T follicular helper cell (primary cell): ENCODE data around the gene RAB7B.

Source experiments
- DNase-seq: peaks from one replicate; pipeline ENCODE4 v3.0.0-alpha.2; 2020; ENCODE audit warnings: low read depth

Gene RAB7B

DNA sequence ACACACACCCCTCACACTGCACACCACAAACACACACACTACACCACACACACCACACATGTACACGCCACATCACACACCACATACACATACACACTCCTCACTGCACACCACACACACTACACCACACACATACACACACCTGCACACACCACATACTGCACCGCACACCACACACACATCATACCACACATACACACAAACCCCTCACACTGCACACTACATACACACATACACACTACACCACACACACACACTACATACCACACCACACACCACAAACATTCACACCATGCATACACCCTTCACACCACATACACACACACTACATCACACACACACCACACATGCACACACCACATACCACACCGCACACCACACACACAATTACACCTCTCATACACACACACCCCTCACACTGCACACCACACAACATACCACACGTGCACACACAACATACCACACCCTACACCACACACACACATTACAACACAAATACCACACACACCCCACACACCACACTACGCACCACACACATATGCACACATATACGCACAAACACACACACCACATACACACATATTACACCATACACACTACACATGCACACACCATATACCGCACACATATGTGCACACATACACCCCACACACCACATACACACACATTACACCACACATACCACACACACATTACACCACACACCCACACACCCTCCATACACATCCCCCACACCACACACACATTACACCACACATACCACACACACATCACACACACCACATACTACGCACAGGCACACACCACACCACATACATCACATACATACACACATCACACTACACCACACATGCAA, 29.6 kb downstream of the RAB7B start:
- no peak for DNase-seq

DNA sequence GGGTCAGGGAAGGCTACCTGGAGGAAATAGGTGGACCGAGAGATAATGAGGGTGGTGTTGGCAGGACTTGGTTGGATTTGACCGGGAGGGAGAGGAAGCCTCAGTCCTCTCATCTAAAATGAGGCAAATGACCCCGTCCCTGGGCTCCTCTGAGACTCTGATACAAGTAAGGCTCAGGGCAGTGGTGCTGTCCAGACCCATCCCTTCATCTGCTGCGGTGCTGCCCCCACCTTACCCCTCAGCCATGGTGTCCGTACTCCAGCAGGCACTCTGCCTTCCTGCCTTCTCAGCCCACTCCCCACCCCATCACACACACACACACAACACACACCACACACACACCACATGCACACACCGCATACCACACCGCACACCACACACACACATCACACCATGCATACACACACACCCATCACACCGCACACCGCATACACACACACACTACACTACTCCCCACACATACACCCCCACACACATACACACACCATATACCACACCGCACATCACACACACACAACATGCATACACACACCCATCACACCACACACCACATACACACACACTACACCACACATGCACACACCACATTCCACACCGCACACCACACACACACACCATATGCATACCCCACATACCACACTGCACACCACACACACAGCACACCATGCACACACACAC, 30.6 kb downstream of the RAB7B start:
- no peak for DNase-seq

DNA sequence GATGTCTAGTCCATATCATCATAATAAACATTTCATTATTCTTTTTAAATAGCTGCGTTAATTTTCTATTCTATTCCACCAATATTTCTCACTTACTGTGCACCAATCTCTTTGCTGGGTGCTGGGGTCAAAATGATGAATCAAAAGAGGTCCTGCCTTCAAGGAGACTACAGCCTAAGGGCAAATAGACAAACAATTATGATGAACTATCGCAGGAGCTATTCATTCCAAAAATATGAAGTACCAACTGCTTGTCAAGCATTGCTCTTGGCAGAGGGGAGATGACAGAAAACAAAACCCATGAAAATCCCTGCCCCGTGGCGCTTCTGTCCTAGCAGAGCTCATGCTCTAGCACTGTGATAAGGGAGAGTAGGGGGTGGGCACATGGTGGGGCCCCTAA, 31.1 kb downstream of the RAB7B start:
- DNase-seq, result no peak

- DNase-seq, result no peak
Measured at GRCh38 chr1:205971082-205971481, 32.1 kb downstream of the RAB7B start.

DNA sequence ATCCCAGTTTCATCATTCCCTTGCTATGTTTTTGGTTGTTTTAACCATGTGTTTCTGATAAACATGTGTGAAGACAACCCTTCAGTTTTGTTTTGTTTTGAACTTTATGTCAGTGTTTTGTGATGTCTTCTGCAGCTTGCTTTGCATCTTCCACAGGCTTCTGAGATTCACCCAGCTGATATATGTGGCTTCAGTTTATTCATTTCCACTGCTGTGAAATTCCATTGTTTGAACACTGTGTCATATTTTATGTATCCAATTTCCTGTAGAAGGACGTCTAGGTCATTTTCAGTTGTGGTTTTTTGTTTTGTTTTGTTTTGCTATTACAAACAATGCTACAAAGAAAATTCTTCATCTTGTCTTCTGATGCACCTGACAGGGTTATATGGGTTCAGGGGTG, 32.7 kb downstream of the RAB7B start:
- no peak for DNase-seq

DNA sequence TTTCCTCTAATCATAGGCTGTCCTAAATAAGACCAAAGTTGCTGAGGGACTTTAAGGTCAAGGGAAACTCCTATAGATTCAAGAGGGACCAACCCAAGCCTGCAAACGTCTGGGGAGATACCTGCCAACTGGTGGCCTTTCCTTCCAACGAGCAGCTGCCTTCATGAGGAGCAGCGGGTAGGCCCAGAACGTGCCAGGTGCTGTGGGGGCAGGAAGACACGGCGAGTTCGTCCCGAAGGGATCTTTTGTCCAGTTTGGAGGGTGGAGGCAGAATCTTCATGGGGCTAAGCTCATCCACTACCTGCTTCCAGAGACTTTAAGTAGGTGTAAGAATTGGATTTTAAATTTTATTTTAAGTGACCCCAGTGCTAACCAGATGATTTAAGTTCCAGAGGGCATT, 34.0 kb downstream of the RAB7B start:
- no peak for DNase-seq

- no peak for DNase-seq
Measured at GRCh38 chr1:205967554-205968335, 35.5 kb downstream of the RAB7B start.

DNA sequence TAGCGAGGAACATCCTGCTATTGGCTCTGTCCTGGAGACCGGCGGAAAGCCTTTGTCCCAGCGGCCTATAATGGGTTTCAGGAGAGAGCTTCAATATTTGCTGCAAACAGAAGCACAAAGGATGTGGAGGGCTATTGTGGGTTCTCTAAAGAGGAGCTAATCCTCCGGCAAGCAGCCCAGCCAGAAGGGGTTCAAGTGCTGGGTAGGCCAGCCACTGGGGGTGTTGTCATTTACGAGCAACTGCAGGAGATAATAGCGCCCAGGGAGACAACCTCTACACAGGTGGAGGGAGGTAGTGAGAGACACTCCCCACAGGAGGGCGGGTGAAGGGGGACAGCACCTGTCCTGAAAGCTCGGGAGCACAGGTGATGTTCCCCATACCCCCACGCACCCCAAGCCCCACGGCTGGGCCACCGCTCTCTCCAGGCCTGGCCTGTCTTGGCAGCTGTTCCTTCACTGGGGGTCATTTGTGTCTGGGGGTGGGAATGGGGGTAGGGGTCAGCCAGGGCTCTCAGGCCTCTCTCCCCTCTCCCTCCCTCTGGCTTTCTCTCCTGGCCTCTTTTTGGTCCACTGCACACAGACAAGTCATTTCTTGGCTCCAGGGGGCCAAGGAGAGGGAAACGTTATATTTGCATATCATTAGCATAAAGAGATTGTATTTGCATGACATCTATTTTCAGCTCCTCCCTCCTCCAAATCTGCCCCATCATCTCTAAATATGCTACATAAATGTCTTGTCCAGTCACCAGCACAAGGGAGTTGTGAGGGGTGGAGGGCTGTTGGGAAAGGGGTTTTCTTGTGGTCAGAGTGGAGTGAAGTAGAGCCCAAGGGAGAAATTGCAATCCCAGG, 37.9 kb downstream of the RAB7B start:
- DNase-seq, result no peak

GRCh38 chr1:205963352-205964155, 39.6 kb downstream of the RAB7B start:
- DNase-seq, result no peak

DNA sequence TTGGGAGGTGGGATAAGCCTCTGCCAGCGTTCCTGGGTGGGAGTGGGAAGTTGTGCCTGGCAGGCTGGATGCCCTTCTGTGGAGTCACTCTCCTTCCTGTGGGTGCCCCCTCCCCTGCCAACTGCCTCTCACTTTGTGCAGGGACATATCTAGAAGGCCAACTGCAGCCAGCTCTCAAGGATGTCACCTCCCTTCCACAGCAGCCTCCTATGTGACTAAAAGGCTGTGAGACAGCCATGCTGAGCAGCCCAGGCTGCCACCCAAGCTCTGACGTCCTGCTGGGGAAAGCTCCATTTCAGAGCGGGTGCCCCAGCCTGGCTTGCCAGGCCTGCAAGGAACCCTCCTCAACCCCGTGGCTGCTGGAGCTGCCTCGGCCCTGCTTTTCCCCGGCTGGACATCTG, 40.4 kb downstream of the RAB7B start:
- DNase-seq, result no peak

- DNase-seq, result no peak
Measured at GRCh38 chr1:205961991-205962820, 41.0 kb downstream of the RAB7B start.

DNA sequence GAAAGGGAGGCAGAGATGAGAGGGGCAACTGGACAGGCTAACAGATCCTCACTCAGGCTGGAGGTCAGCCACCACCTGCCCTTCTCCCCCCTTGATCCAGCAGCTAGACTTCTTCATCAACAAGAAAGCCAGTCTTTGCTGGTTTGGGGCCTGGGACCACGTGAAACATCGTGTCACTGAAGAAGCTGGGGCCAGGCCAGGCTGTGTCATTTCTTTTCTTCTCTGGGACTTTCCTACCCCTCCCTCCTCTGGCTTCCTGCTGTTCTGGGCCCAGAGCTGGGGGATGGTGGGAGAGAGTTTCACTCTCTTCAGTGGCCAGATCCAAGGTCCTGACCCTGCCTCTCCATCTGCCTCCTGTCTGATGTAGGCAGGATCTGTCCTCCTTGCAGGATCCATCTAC, 41.8 kb downstream of the RAB7B start:
- no peak for DNase-seq

DNA sequence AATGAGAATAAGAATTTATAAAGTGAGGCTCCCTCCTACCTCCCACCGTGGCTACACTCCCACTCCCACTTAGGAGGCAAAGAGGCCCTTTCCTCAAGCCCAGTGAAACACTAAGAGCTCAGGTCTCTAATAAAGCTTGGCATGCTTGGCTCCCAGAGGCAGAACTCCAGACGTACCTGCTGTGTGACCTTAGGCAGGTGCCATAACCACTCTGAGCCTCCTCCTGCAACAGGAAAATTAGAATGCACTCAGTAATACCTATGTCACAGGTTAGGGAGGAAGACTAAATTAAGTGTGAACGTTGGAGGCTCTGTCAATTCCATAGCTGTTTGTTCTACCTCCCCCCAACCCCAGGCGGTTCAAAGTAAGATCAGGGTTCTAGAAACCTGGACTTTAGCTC, 43.4 kb downstream of the RAB7B start:
- DNase-seq, result no peak

GRCh38 chr1:205955499-205955898, 47.7 kb downstream of the RAB7B start:
- DNase-seq, result no peak

- DNase-seq, result no peak
Measured at GRCh38 chr1:205954819-205955404, 48.3 kb downstream of the RAB7B start.

DNA sequence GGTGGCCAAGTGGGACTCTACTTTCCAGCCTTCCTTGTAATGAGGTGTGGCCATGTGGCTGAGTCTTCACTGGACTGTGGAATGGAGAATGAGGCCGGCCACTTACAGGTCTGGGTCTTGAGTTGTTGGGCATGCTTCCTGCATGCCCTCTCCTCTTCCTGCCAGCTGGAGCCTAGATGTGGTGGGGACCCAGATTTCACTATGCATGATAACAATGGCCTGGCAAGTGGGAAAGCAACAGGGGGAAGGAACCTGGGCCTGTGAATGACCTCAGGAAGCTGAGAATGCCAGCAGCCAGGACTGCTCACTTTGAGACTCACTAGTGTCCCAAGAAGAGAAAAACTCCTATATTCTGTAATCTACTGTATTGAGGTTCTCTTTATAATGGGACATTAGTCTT, 51.4 kb downstream of the RAB7B start:
- no peak for DNase-seq

- no peak for DNase-seq
Measured at GRCh38 chr1:205950826-205951549, 52.2 kb downstream of the RAB7B start.

- no peak for DNase-seq
Measured at GRCh38 chr1:205950280-205950679, 52.9 kb downstream of the RAB7B start.

DNA sequence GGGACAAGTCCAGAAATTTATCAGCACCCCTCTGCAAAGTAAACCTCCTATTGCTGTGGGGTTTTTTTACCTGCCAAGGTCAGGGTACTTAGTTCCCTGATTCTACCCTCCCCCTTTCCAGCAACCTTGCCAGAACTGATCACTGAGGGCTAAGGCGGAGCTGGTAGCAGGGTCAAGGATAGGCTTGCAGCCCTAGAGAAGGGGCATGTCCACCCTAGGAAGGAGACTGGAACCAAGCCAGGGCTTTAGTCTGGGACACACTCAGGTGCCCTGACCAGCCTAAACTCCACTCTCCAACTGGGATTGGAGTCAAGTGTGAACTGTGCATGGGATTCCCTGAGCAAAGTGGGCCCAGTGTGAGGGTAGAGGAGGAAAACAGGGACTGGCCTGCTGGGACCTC, 53.4 kb downstream of the RAB7B start:
- DNase-seq, result no peak
